Activated CD8-positive, alpha-beta T cell treated with anti-CD3 and anti-CD28 coated beads for 36 hours (primary cell): ENCODE measurements around the gene OPCML. TPM values are rescaled to one million over a fixed set of nuclear protein-coding genes. Genes with fewer than 3 reads are reported as not detected.
A peak's percentile ranks its signal among the peaks of the same experiment; 100 is the strongest.

ENCODE experiments used
- ATAC-seq: fragments of 200-7000 bp; cut with Tn5 transposase; one replicate; pipeline ENCODE4 v1.10.0; 2021; ENCODE audit warnings: mild to moderate bottlenecking, moderate library complexity
- CTCF ChIA-PET: fragments of 350-600 bp; sonication (Branson Sonifier 250); formaldehyde crosslinking; loops from one replicate; lab custom pipeline; 2021; ENCODE audit warnings: antibody characterized with exemption; lab: Charles Lee
- POLR2A ChIA-PET: fragments of 350-600 bp; sonication (Branson Sonifier 250); formaldehyde crosslinking; loops from one replicate; lab custom pipeline; 2021; ENCODE audit warnings: antibody characterized with exemption; lab: Charles Lee
- DNase-seq: peaks from one replicate; pipeline ENCODE4 v3.0.0-alpha.2; 2020
- H3K27ac Mint-ChIP-seq: one replicate; pipeline ENCODE4 v1.8.0; 2021; ENCODE audit warnings: mild to moderate bottlenecking, mixed read lengths
- H3K27me3 Mint-ChIP-seq: one replicate; pipeline ENCODE4 v1.8.0; 2021; ENCODE audit warnings: mixed read lengths
- H3K36me3 Mint-ChIP-seq: one replicate; pipeline ENCODE4 v1.8.0; 2021; ENCODE audit warnings: low read depth, mixed read lengths
- H3K4me1 Mint-ChIP-seq: one replicate; pipeline ENCODE4 v1.8.0; 2021; ENCODE audit warnings: low read depth, mixed read lengths
- H3K4me3 Mint-ChIP-seq: one replicate; pipeline ENCODE4 v1.8.0; 2021; ENCODE audit warnings: mild to moderate bottlenecking, moderate library complexity, mixed read lengths
- H3K9me3 Mint-ChIP-seq: one replicate; pipeline ENCODE4 v1.8.0; 2021; ENCODE audit warnings: mixed read lengths
- CTCF ChIP-seq: fragments of 200-600 bp; IDR thresholded peaks from one replicate; pipeline ENCODE4 v1.8.0; 2022; ENCODE audit warnings: antibody characterized with exemption, mild to moderate bottlenecking
- intact Hi-C: fragments of 100-400 bp; cut with micrococcal nuclease; formaldehyde crosslinking; loops from one replicate; pipeline ENCODE4 v1.10.0; 2022
- total RNA-seq, 2 experiments: library from RNA; stranded (reverse); gene quantifications; one replicate each; pipeline ENCODE4 v1.2.3, GENCODE V29; 2021

Gene OPCML
- total RNA-seq, 2 experiments from 2014 or later: not detected

DNA sequence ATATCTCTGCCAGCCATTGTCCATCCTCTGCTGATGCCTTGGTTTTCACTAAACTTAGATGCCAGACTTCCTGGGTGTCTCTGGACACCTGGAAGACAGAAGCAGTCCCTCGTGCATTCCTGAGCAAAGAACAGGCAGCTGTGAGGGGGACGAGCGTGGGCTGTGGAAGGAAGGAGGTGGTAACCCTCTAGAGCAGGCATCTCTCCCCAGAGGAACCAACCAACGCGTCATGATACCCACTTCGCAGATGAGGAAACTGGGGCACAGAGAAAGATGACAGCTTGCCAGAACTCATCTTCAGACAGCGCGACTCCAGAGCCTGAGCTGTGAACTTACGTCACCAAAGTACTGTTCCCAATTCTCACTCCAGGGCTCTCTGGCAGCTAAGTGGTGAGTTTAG, 123.4 kb downstream of the OPCML start:
- intact Hi-C loops: no loop called here

GRCh38 chr11:133408402-133408801, 123.9 kb downstream of the OPCML start:
- no peak overlapping the region for H3K4me3 Mint-ChIP-seq
- H3K27me3 Mint-ChIP-seq: peaks cover 2% of the 10 kb centered on the region
- H3K9me3 Mint-ChIP-seq: no peaks in the 10 kb centered on the region
- POLR2A ChIA-PET: no interaction called here
- ATAC-seq: no peak
- intact Hi-C loops: no loop called here
- CTCF ChIA-PET: no interaction called here
- H3K36me3 Mint-ChIP-seq: no peaks in the 10 kb centered on the region
- H3K4me1 Mint-ChIP-seq: no peaks in the 10 kb centered on the region
- no peak overlapping the region for H3K27ac Mint-ChIP-seq
- no peak for TF ChIP-seq CTCF
- no peak for DNase-seq

More for the DNA sequence above, 123.4 kb downstream of the OPCML start:
- DNase-seq (no peak), ATAC-seq (no peak)
- CTCF ChIA-PET: no interaction called here
- H3K9me3 Mint-ChIP-seq: no peaks in the 10 kb centered on the region
- POLR2A ChIA-PET: no interaction called here
- H3K27ac Mint-ChIP-seq: no peak overlapping the region
- H3K4me1 Mint-ChIP-seq: no peaks in the 10 kb centered on the region
- TF ChIP-seq CTCF: no peak
- H3K27me3 Mint-ChIP-seq: peaks cover 2% of the 10 kb centered on the region
- H3K36me3 Mint-ChIP-seq: no peaks in the 10 kb centered on the region
- no peak overlapping the region for H3K4me3 Mint-ChIP-seq

- Mint-ChIP-seq H3K4me1 (no peaks in the 10 kb centered on the region), H3K4me3 (no peak overlapping the region), H3K9me3 (no peaks in the 10 kb centered on the region), H3K36me3 (no peaks in the 10 kb centered on the region), H3K27ac (no peak overlapping the region), H3K27me3 (no peaks in the 10 kb centered on the region)
- ChIA-PET CTCF (interaction anchor here (1.1 kb wide), 1 partner anchor 428 kb away, joined by 3 read pairs; no protein-coding TSS in a partner anchor), POLR2A (no interaction called here)
- intact Hi-C loops: no loop called here
- TF ChIP-seq CTCF: no peak
- DNase-seq (no peak), ATAC-seq (no peak)
These were observed 125.8 kb downstream of the OPCML start for GRCh38 chr11:133406489-133406888.

GRCh38 chr11:133403900-133404299, 128.4 kb downstream of the OPCML start:
- intact Hi-C loops: no loop called here
- H3K36me3 Mint-ChIP-seq: no peaks in the 10 kb centered on the region
- H3K27ac Mint-ChIP-seq: no peak overlapping the region
- H3K27me3 Mint-ChIP-seq: no peaks in the 10 kb centered on the region
- ATAC-seq (no peak), DNase-seq (peak; percentile 10)
- CTCF ChIA-PET: no interaction called here
- POLR2A ChIA-PET: no interaction called here
- no peaks in the 10 kb centered on the region for H3K4me1 Mint-ChIP-seq
- no peak overlapping the region for H3K4me3 Mint-ChIP-seq
- no peaks in the 10 kb centered on the region for H3K9me3 Mint-ChIP-seq
- TF ChIP-seq CTCF: peak; percentile 25

DNA sequence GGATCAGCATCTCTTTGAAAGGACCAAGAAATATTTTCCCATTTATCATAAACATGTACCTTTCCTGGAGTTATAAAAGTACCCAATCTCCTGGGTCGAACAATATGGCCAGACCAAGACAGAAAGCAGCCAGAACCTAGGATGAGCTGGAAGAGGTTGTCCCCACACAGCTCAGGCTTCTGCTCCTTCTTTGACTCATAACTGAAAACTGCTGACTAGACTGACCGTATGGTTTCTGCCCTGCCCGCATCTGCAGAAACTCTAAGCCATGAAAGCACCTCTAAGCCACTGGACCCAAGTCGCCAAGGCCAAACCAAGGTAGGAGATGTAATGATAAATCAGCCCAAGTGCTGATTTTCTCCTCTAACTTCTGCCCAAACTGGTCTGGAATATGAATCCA, 129.8 kb downstream of the OPCML start:
- Mint-ChIP-seq H3K9me3 (no peaks in the 10 kb centered on the region), H3K27ac (no peak overlapping the region)
- POLR2A ChIA-PET: no interaction called here

More for the DNA sequence above, 129.8 kb downstream of the OPCML start:
- H3K27me3 Mint-ChIP-seq: no peaks in the 10 kb centered on the region
- DNase-seq (no peak), ATAC-seq (no peak)
- H3K36me3 Mint-ChIP-seq: no peaks in the 10 kb centered on the region
- TF ChIP-seq CTCF: no peak
- intact Hi-C loops: no loop called here
- no peaks in the 10 kb centered on the region for H3K4me1 Mint-ChIP-seq
- no peak overlapping the region for H3K4me3 Mint-ChIP-seq
- CTCF ChIA-PET: no interaction called here
